NCI-H460 (cell line): ENCODE results near the gene TMEM250. TPM values are rescaled to one million over a fixed set of nuclear protein-coding genes. Genes with fewer than 3 reads are reported as not detected.

Experiments
- DNase-seq: peaks from one replicate; pipeline ENCODE4 v3.0.0-alpha.2; 2016; ENCODE audit warnings: low read depth; ENCODE audit errors: extremely low read depth
- total RNA-seq: library from RNA; depleted of rRNA; stranded (reverse); fragments of >200 nt; shearing (Covaris generic); gene quantifications from 2 replicates; pipeline ENCODE4 v1.2.3, GENCODE V29; 2014

Gene TMEM250
- total RNA-seq, 1 experiment from 2014 or later: 49.0 TPM

DNA sequence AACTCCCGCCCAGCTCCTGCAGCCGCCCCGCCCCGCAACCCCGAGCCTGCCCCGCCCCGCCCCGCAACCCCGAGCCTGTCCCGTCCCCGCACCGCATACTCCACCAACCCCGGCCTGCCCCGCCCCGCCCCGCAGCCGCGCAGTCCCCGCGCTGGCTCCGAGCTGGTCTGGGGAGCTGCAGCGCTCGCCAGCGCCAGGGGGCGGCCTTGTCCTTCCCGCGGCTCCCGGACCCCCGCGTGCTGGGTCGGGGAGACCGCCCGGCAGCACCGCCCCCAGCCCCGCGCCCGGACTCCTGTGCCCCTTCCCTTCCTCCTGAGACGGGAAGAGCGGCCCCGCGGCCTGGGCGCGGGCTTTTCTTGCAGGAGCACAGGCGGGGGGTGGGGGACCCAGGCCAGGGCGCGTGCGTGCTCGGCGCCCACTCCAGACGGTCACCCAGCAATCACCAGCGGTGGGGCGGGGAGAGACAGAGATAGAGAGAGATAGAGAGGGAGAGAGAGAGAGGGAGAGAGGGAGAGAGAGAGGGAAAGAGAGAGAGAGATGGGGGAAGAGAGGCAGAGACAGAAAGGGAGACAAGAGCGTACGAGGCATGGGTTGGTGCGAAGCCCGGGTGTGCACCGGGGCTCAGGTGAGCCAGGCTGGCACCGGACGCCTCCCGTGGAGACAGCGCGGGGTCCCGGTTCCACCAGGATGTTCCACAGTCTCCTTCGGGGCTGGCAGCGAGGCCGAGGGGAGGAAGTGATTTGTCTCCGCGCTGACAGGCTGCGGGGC is 14.7 kb upstream of the TMEM250 start:
- no peak for DNase-seq

DNA sequence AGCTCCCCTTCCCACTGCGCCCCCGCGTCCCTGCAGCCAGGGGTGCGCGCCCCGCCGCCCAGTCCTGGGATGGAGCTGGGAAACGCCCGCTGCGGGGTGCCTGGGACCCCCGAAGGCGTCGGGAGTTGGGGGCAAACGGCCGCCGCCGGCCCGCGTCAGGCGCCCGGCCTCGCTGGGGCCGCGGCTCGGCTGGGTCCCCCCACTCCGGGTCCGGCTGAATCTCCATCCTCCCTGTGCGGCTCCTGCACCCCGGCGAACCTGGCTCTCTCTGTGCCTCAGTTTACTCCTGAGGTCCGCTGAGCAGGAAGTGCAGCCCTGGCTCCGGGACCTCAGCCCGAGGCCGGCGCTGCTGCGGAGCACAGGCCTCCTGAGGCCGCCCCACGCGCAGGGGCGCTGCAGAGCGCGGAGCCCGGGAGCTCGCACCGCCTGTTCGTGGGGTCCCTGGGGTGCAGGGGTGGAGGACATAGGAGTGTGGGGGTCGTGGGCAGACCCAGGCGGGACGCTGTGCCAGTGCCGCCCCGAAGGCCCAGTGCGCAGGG is 13.9 kb upstream of the TMEM250 start:
- no peak for DNase-seq

DNA sequence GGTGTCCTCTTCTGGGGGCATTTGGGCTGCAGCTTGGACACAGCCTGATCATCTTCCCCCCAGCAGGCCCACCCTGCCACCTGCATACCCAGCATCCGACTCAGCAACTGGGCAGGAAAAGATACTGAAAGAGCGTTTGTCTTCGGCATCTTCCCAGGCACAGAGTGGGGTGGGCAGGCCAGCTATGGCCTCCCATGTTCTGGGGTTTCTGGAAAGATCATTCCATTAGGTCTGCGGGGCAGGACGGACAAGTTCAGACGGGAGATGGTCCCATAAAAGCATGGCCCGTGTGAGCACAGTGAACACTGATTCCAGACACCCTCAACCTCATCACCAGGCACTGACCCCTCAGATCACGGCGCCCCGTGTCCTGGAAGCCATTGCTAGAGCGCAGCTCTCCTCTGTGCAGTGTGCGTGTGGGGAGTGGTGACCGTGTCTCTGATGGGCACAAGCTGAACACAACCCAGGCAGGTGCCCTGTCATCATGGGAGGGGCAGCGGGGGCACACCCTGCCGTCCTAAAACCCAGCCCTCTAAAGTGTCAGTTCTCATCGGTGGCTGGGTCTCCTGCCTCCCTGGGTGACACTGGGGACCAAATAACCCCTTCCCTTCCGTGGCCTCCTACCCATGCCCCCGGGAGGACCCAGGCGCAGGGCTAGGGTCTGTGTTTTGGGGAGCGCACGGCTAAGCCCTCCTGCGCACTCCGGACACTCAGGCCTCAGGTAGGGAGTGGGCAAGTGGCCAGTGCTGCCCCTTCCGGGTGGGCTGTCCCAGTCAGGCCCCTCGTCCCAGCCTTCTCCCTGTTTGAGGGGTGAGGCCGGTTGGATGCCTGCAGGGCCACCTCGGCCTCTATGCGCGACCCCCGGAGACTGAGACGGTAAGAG is 13.2 kb upstream of the TMEM250 start:
- DNase-seq: no peak

DNA sequence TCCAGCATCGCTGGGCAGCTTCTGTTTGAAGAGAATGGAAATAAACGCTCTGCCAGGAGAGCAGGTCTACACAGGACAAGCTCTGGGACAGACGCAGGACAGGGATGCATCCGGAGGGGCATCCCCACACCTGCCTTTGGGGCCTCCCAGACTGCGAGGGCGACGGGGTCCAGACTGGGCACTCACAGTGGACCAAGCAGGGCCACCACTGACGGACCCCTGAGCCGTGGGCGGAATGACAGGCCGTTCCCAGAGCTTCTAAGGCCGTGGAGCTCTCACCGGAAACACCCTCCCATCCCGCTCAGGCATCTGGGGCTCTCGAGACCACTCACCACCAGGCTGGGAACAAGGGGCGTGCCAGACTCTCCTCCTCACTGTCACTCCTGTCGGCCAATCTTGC is 10.5 kb upstream of the TMEM250 start:
- DNase-seq: no peak

DNA sequence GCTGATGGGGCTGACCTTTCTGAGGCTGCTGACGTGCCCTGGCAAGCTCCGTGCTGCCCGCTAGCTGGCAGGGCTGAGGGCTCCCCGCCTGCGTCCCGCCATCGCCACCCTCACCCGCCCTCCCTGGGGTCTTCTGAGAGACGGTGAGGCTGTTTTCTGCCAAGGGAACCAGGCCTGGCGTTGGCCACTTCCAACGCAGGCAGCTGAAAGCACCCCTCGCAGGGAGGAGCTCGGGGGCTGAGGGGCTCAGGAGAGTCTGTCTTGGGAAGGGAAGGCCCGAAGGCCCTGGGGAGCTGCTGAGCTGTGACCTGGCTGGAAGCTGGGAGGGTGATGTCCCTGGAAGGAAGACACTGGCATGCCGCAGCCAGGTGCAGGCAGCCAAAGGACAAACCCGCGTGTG is 9.8 kb upstream of the TMEM250 start:
- no peak for DNase-seq

DNA sequence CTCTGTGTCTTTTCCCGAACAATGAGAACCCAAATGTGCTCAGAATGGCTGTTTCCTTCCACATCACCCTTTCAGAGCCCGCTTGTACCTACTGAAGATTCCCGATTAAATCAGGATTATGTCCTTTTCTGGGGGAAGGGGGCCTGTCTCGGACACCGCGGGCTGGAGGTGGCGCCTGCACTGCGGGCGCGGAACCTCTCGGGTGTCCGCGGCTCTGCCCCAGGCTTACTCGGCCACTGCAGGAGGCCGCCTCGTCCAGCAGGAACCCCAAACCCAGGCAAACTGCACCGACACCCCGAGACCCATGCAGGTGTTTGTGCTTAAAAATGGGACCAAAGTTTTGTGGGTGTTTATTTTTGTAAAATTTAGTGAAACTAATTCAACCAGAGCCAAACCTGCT is 8.6 kb upstream of the TMEM250 start:
- no peak for DNase-seq

DNA sequence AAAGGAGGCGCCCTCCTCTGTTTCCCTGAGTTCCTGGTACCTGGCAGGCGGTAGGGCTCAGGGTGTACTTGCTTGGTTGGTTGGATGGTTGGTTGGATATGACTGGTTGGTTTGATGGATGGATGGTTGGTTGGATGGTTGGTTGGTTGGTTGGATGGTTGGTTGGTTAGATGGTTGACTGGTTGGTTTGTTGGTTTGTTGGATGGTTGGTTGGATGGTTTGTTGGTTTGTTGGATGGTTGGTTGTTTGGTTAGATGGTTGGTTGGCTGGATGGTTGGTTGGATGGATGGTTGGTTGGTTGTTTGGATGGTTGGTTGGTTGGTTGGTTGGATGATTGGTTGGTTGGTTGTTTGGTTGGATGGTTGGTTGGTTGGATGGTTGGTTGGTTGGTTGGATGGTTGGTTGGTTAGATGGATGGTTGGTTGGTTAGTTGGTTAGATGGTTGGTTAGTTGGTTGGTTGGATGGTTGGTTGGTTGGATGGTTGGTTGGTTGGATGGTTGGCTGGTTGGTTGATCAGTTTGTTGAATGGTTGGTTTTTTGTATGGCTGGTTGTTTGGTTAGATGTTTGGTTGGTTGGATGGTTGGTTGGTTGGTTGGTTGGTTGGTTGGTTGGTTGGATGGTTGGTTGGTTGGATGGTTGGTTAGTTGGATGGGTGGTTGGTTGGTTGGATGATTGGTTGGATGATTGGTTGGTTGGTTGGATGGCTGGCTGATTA is 6.5 kb upstream of the TMEM250 start:
- DNase-seq: no peak

DNA sequence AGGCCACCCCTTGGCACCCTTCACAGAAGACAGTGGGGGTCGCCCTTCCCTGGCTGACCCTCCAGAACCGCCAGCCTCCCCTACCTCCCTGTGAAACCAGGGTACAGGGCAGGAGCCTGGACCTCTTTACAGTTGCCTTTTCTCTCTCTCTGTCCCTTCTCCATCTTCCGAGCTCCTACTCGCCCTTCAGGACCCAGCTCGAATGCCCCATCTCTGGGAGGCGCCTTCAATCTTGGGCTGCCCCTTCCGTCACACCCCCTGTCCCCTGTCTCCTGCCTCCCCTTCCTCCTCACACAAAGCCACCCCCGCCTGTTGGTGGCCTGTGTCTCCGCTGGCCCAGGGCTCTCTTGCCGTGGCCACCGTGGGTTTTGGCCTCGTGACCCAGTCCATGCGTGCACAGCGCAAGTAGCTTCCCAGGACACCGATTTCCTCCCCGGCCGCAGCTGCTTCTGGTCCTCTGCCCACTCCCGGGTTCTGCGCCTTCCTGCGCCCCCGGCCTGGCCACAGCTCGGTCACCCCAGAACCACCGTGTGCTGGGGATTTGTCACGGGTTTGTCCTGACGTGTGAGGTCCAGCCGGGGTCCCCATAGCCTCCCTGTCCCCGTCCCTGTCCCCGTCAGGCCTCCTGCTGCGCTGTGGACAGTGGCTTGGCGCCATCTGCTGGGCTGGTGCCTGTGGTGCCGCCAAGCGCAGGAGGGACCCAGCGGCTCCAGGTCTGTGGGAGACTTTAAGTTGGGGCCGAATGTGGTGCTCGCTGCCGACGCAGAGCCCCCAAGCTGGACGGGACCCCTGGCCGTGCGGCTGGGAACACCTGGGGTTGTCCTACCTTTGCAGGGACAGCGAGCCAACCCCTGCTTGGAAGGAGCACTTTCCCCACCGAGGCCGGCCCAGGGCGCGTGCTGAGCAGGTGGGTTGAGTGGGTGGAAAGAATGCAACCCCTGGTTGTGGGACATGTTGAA is 4.0 kb upstream of the TMEM250 start:
- DNase-seq: peak; percentile 57

DNA sequence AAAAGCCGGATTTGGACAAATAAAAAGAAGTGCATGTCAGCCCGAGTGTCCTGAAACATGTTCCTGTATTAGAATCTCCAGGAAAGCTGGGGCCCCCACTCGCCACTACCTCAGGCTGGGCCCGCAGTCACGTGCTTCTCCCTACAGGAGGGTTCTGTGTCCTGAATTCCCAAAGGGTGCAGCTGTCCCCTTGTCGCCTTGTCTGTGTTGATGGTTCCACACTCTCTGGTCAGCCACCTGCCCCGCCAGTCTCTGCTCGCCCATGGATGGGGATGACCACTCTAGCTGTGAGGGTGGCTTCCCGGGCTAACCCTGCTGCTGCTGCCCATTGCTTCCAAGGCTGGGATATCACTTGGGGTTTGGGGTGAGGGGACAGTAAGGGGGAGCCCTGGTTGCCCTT is 3.1 kb upstream of the TMEM250 start:
- no peak for DNase-seq

DNA sequence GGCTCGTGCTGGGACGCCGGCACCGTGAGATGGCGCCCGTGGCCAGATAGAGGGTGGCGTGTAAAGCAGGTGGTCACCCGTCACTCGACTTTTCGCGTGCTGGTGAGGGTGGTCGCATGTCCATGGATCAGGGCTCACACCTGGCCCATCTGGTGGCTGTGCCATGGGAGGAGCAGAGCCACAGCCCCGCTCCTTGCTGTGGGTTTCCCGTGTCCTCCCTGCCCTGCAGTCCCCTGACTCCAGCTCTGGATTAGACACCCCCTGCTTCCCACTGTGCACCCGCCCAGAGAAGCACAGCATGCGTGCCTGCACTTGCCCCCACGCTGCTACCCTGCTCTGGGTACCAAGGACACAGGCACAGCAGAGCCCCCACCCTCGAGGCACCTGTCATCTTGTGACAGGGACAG is 1.8 kb upstream of the TMEM250 start:
- DNase-seq: no peak

DNA sequence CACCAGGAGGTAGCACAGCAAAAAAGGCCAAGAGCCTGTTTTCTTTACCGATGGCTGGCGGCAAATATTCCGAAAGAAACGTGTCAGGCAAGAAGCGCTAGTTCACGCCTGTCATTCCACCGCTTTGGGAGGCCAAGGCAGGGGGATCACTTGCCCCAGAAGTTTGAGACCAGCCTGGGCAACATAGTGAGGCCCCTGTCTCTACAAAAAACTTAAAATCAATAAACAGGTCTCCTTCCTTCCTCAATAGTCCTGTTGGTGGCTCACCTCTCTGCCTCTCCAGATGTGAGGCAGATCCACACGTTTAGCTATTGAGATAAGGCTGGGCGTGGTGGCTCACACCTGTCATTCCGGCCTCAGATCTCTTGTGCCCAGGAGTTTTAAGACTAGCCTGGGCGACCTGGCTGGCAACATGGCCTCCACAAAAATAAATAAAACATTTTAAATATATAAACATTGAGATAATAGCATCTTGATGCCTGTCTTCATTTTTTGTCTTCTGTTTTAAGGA is 1.3 kb upstream of the TMEM250 start:
- no peak for DNase-seq

DNA sequence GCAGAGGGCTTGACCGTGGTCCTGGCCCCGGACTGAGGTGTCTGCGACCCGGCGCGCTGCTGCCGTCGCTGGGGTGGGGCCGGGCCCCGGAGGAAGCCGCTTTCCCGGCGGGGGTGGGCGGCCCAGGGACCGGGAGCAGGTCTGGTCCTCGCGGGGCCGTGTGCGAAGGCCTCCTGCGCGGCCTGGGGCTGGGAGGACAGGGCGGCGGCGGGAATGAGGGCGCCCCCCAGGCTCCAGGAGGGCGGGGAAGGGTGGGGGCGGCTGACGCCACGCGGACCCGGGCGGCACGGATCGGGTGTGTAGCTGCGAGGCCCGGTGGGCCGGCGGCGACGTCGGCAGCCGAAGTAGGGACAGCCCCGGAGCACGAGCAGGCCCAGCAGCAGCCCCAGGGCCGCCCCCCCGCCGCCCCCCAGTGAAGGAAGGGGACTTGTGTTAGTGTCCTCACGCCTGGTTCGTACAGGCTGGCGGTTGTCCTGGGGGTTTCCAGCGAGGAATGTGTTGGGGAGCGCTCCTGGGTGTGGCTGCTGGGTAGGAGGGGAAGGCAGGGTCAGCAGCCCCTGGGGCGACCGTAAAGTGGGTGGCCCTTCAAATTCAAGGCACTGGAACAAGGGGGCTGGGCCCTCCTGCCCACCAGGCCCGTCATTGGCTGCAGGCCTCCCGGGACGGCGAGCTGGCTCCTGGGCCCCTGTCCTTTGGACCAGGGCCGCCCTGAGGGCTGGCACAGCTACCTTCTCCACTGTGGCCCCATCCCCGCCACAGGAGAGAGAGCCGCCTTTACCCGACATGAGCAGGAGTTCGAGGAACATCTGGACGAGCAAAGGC is 597 bp upstream of the TMEM250 start:
- DNase-seq: no peak

DNA sequence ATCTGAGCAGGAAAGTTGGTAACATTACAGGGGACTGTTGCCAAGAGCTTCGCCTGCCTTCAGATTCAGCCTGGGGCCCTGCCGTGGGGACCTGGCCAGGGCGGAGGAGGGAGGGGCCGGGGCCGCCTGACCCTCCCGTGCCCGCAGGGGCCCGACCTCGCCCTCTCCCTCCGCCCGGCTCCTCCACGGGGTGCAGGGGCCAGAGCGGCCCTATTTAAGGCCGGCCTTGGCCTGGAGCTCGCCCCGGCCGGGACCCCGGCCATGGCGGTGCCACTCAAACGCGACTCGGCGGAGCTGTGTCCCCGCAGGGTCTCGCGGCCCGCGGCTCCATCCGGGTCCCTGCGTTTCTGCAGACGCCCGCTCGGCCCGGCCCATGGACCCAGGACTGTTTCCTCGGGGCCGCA is 757 bp downstream of the TMEM250 start:
- DNase-seq: no peak

DNA sequence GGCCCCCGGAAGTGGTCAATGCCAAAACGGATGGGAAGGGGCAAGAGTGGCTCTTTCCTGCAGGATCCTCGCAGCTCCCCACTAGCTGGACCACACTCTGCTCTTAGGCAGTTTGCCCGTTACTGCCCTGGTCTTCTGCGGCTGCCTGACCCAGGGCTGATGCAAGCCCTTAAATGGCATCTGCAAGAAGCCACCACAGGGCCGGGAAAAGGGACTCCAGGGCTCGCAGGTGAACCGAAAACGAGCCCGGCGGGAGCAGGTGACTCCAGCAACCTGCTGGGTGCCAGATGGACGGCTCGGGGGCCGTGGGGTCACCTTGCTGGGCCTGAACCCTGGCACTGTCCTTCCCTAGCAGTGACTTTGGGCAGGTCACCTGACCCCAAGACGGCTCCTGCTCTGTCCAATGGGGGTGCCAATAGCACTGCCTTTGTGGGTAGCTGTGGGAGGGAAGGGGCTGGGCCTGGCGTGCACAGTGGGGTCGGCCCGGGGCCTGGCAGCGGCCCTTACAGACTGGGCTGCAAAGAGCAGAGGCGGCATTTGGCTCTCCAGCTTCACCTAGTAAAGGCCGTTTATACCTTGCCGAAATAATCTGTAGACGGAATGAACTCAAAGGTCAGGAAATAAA is 1.3 kb downstream of the TMEM250 start:
- DNase-seq: no peak

DNA sequence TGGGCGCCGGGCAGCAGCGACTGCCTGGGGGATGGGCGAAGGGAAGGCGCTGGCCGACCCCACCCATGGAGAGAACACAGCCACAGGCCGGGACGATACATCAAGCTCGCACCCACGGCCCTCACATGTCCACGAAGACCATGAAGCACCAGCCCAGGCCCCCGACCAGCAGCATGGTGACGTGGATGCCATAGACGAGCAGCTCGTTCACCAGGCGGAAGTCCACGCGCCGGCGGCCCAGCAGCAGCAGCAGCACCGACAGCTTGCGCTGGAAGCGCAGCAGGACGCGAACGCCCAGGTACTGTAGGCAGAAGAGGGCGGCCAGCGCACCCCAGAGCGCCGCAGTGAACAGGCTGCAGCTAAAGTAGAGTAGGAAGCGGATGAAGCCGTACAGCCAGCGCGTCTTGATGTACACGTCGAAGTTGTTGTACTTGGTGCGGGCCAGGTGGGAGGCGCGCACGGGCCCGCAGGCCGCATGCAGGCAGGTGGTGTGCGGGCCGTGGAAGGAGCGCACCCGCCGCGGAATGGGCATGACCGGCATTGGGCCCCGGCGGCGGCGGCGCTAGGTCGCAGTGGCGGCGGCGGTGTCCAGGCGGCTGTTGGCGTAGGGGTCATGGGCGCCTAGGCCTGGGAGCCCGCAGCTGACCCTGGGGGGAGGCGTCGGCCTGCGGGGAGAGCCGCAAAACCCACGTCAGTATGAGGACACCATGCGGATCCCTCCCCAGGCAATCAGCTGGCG is 2.1 kb downstream of the TMEM250 start:
- DNase-seq: no peak

DNA sequence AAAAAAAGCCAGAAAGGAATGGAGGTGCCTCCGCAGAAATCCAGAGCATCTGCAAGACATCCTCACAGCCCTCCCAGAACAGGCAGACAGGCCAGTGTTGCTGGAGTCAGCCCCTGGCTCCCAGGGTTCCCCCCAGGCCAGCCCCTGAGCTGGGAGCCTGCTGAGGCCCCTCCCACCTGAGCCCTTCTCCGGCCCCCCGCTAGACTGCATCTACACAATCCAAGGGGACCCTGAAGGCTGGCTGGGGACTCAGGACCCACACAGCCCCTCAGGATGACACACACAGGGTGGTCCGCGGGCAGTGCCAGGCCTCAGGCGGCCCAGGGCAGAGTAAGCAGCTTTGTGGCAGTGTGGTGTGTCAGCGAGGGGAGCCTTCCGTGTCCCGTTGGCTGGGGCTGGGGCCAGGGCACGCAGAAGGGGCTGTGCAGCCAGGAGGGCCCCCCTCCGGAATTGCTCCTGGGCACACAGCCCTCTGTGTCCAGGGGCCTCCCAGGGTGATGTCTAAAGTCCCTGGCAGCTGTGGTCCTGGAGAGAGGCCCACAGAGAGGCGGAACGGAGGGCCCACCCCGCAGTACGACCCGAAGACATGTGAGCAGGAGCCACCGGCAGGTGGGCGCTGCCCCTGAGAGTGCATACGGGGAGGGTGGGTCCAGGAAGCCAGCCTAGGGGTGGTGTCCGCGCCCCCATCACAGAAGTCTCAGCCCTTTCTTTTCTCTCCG is 2.9 kb downstream of the TMEM250 start:
- no peak for DNase-seq

DNA sequence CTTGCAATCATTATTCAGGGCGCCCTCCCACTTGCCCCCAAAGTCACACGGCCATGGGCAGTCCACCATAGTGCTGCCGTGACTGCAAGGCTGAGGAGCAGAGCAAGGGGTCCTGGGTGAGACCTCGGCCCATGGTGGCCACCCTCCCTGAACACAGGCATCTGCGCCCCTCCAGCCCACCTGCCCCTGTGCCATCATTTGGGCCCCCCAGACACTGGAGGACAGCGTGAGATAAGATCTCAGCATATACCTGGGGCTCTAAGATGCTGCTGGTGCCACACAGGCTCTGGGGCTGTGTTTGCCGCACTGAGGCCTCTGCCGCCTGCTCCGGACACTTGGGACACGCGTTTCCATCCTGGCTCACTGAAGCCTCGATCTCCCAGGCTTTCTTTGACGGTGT is 3.5 kb downstream of the TMEM250 start:
- DNase-seq: no peak
